ENCODE measurements around the gene EFCAB6. TPM values are rescaled to one million over a fixed set of nuclear protein-coding genes. Genes with fewer than 3 reads are reported as not detected.

The EFCAB6 gene
- total RNA-seq, 1 donor from 2014 or later: 1.7 TPM

GRCh38 chr22:43850529-43850928, 38.4 kb upstream of the EFCAB6 start:
- no peak for DNase-seq
- intact Hi-C loops (cut with DNase I): no loop called here
- ATAC-seq (ENCODE audit: poor library complexity): no peak

- no peak for DNase-seq
- no peak for ATAC-seq (ENCODE audit: poor library complexity)
- intact Hi-C loops (cut with DNase I): no loop called here
Measured at GRCh38 chr22:43849731-43850130, 37.6 kb upstream of the EFCAB6 start.

- no peak for DNase-seq
- intact Hi-C loops (cut with DNase I): no loop called here
- peak; percentile 88 for ATAC-seq (ENCODE audit: poor library complexity)
Measured at GRCh38 chr22:43848366-43849171, 36.5 kb upstream of the EFCAB6 start.

- intact Hi-C loops (cut with DNase I): no loop called here
- ATAC-seq (ENCODE audit: poor library complexity) (no peak), DNase-seq (no peak)
Measured at GRCh38 chr22:43847376-43848289, 35.5 kb upstream of the EFCAB6 start.

- no peak for DNase-seq
- no peak for ATAC-seq (ENCODE audit: poor library complexity)
- intact Hi-C loops (cut with DNase I): no loop called here
Measured at GRCh38 chr22:43846966-43847365, 34.9 kb upstream of the EFCAB6 start.

GRCh38 chr22:43845981-43846380, 33.9 kb upstream of the EFCAB6 start:
- intact Hi-C loops (cut with DNase I): no loop called here
- ATAC-seq (ENCODE audit: poor library complexity) (no peak), DNase-seq (no peak)

DNA sequence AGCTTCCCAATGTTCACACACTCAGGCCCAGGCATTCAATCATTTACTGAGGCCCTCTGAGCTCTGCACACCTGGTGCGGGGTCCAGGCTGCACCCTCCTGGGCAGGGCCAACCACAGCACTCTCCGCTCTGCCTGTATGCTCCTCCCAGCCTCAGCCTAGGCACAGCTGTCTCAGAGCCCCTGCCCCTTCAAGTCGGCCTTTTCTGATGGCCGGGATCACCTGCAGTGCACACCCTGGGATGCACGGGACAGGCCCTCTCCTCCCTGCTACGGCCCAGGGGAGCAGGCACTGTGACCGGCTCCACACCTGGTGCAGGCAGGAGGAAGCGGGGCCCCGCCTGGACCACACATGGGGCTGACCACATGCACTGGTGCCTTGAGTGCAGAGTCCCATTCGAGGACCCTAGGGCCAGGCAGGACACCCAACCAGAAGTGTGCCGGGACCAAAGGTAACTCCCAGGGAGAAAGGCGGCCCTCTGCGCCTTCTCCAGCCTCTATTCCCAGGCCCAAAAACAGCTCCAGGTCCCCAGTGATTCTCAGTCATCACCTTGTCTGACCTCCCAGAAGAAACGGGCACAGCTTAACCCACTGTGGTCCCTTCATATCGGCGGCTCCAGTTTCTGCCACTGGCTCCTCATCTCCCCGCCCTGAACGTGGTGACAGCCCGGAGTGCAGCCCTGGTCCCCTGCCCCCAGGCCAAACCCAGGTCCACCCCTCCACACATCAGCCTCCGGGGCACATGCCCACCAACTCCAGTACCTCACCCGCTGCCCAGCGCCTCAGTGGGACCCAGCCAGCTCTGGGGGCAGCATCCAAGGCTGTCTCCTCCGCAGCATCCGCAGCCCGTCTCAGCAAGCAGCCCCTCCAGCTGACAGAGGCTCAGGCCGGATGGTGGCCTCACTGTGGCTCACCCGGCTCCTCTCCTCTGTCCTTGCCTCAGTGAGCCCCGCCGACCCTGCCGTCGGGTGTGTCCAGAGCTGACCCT, 32.7 kb upstream of the EFCAB6 start:
- no peak for ATAC-seq (ENCODE audit: poor library complexity)
- no peak for DNase-seq
- intact Hi-C loops (cut with DNase I): no loop called here

- DNase-seq (no peak), ATAC-seq (ENCODE audit: poor library complexity) (no peak)
Measured at GRCh38 chr22:43843783-43844530, 31.9 kb upstream of the EFCAB6 start.

DNA sequence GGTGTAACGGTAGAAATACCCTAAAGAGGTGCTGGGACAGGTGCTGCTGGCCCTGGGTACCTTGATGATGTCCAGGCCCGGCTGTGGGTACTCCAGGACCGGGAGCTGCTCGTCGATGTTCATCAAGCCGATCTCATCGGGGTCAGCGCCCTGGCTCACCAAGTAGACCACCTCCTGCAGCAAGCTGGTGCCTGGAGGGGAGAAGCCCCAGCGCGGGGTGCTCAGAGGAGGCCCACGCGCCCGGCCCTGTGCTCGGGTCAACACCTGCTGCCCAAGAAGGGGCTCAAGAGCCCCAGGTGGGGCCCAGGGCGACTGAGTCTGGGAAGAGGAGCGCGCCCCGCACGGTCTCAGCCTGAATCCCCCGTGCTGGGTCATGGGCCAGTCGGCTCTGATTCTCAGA, 29.6 kb upstream of the EFCAB6 start:
- DNase-seq (peak; percentile 32), ATAC-seq (ENCODE audit: poor library complexity) (no peak)
- intact Hi-C loops (cut with DNase I): no loop called here

More at GRCh38 chr22:43843783-43844530, 31.9 kb upstream of the EFCAB6 start:
- intact Hi-C loops (cut with DNase I): no loop called here

- DNase-seq: no peak
- intact Hi-C loops (cut with DNase I): no loop called here
- ATAC-seq (ENCODE audit: poor library complexity): no peak
Measured at GRCh38 chr22:43840851-43841250, 28.7 kb upstream of the EFCAB6 start.

GRCh38 chr22:43840431-43840830, 28.3 kb upstream of the EFCAB6 start:
- ATAC-seq (ENCODE audit: poor library complexity) (no peak), DNase-seq (no peak)
- intact Hi-C loops (cut with DNase I): no loop called here

GRCh38 chr22:43839781-43840180, 27.7 kb upstream of the EFCAB6 start:
- intact Hi-C loops (cut with DNase I): no loop called here
- ATAC-seq (ENCODE audit: poor library complexity): no peak
- no peak for DNase-seq

DNA sequence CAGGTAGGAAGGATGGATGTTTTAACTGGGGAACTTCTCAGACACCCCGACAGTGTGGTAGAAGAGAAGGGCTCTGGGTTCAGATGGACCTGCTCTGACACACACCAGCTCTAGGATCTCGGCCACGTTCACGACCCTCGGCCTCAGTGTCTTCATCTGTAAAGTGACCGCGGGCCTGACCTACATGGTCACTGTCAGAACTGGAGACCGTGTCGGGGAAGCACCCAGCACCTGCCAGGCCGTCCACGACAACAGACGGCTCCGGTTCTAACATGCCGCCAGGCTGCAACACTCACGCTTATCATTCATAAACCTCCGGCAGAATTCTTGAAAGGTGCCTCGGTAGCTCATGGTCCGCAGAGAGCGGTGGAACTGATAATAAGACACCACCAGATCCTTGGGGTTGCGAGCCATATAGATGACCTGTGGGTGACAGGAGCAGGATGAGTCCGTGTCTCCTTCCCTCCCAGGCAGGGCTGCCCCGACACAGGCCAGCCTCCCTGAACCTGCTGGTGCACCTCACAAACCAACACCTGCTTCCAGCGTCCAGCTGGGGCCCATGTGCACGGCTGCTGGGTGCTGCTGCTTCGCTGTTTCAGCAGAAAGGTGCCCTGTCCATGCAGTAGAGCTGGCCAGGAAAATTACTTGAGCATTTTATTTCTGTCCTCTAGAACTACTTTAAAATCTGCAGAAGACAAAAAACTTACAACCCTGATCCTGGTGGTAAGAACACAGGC, 26.6 kb upstream of the EFCAB6 start:
- DNase-seq: peak; percentile 17
- ATAC-seq (ENCODE audit: poor library complexity): no peak
- intact Hi-C loops (cut with DNase I): no loop called here

DNA sequence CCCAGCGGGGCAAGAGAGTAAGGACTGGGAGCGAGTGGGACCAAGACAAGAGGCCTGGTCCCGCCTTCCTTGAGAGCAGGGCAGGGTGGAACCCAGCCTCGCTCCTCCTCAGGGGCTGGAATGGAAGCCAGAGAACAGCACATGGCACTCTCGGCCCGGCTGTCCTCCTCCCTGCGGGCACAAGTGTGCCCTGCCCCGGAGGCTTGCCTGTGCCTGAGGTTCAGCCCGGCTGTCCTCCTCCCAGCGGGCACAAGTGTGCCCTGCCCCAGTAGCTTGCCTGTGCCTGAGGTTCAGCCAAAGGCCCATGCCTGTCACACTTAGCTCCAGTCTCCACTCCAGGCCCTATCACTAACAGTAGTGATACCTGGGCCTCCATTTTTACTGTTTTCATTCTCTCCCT, 26.1 kb upstream of the EFCAB6 start:
- ATAC-seq (ENCODE audit: poor library complexity) (no peak), DNase-seq (peak; percentile 24)
- intact Hi-C loops (cut with DNase I): no loop called here

GRCh38 chr22:43837666-43838065, 25.6 kb upstream of the EFCAB6 start:
- ATAC-seq (ENCODE audit: poor library complexity) (no peak), DNase-seq (peak; percentile 17)
- intact Hi-C loops (cut with DNase I): no loop called here

DNA sequence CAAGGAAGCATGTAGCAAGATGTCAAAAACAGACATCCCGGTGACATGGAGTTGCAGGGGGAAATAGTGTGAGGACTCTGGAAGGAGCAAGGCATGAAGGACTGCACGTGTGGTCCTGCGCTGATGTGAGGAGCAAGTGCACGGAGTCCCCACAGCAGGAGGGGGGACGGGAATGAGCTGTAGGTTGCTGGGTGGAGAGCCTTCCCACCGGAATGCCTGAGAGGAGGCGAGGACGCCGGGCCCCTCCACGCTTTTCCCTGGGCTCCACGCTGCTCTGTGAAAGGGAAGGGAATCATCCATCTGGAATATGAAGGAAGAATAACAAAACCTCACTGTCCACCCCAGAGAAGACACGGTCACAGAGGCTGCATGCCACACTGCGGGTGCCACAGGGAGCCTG, 23.6 kb upstream of the EFCAB6 start:
- DNase-seq (no peak), ATAC-seq (ENCODE audit: poor library complexity) (no peak)
- intact Hi-C loops (cut with DNase I): no loop called here

- ATAC-seq (ENCODE audit: poor library complexity): no peak
- no peak for DNase-seq
- intact Hi-C loops (cut with DNase I): no loop called here
Measured at GRCh38 chr22:43835166-43835565, 23.1 kb upstream of the EFCAB6 start.
